ENCODE data around the gene LDHA.

DNA sequence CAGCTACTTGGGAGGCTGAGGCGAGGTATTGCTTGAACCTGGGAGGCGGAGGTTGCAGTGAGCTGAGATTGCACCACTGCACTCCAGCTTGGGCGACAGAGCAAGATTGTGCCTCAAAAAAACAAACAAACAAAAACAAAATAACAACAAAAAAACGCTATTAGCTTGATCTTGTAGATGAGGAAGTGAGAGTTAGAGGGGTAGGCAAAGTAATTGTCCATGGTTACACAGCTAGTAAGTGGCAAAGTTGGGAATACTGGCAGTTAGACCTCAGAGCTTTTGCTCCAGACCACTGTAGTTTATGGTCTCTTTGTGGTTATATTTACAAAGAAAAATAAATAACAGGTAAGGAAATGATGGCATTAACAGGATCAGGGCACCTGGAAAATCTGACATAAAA, 32.9 kb downstream of the LDHA start:
- TF ChIP-seq POLR2A (IDR thresholded peaks at IDR 0.05; ENCODE audit: low read depth, low read length) = no peak
- TF ChIP-seq POLR2AphosphoS5 (IDR thresholded peaks at IDR 0.05; ENCODE audit: low read depth, low read length) = no peak
- TF ChIP-seq TAF1 (IDR thresholded peaks at IDR 0.05; ENCODE audit: low read depth, low read length) = no peak
- peak; percentile 80 for TF ChIP-seq SPI1 (IDR thresholded peaks at IDR 0.05; ENCODE audit: low read depth, low read length)
- no peak for TF ChIP-seq PAX5 (IDR thresholded peaks at IDR 0.05; ENCODE audit: insufficient read depth, low read length, severe bottlenecking)

Measured in GM12891 (cell line).